Ishikawa (cell line): Measurements from ENCODE around the gene TTC3.

Experiments used
- CEBPB ChIP-seq: IDR thresholded peaks from 2 replicates; pipeline ENCODE4 v1.6.1; 2012
- CREB1 ChIP-seq: IDR thresholded peaks from 2 replicates; pipeline ENCODE4 v1.6.1; 2012; ENCODE audit warnings: low read depth
- EGR1 ChIP-seq: IDR thresholded peaks from 2 replicates; pipeline ENCODE4 v1.6.1; 2012
- EP300 ChIP-seq: IDR thresholded peaks from 2 replicates; pipeline ENCODE4 v1.6.1; 2012; ENCODE audit warnings: borderline replicate concordance
- FOXM1 ChIP-seq: IDR thresholded peaks from 2 replicates; pipeline ENCODE4 v1.6.1; 2012; ENCODE audit warnings: low read depth, borderline replicate concordance
- MAX ChIP-seq: IDR thresholded peaks from 2 replicates; pipeline ENCODE4 v1.6.1; 2012
- NFIC ChIP-seq: IDR thresholded peaks from 2 replicates; pipeline ENCODE4 v1.6.1; 2012
- RAD21 ChIP-seq: IDR thresholded peaks from 2 replicates; pipeline ENCODE4 v1.6.1; 2012; ENCODE audit warnings: low read depth
- REST ChIP-seq: IDR thresholded peaks from 2 replicates; pipeline ENCODE4 v1.6.1; 2012; ENCODE audit warnings: low read depth, mild to moderate bottlenecking
- TAF1 ChIP-seq: IDR thresholded peaks from 2 replicates; pipeline ENCODE4 v1.6.1; 2012; ENCODE audit warnings: low read depth, mild to moderate bottlenecking
- TCF12 ChIP-seq: IDR thresholded peaks from 2 replicates; pipeline ENCODE4 v1.6.1; 2012; ENCODE audit warnings: low read depth
- TEAD4 ChIP-seq: IDR thresholded peaks from 2 replicates; pipeline ENCODE4 v1.6.1; 2012
- USF1 ChIP-seq: IDR thresholded peaks from 2 replicates; pipeline ENCODE4 v1.6.1; 2012
- YY1 ChIP-seq: IDR thresholded peaks from 2 replicates; pipeline ENCODE4 v1.6.1; 2012; ENCODE audit warnings: low read depth
- ZBTB7A ChIP-seq: IDR thresholded peaks from 2 replicates; pipeline ENCODE4 v1.6.1; 2012; ENCODE audit warnings: low read depth

Gene TTC3

GRCh38 chr21:37082856-37083528, 9.9 kb downstream of the TTC3 start:
- TF ChIP-seq CEBPB (0 out of 2 replicates have a peak, but pooled peaks have one; percentile 31), TAF1 (no peak)

GRCh38 chr21:37085726-37086125, 12.7 kb downstream of the TTC3 start:
- TF ChIP-seq USF1 = no peak
- no peak for TF ChIP-seq CEBPB
- no peak for TF ChIP-seq RAD21
- TF ChIP-seq EP300 = no peak
- TF ChIP-seq CREB1 = no peak
- no peak for TF ChIP-seq TCF12
- no peak for TF ChIP-seq YY1
- TF ChIP-seq REST = no peak
- no peak for TF ChIP-seq TEAD4

GRCh38 chr21:37087188-37087587, 14.1 kb downstream of the TTC3 start:
- no peak for TF ChIP-seq EP300
- no peak for TF ChIP-seq NFIC
- TF ChIP-seq YY1 = no peak
- TF ChIP-seq REST = no peak
- TF ChIP-seq CREB1 = no peak
- TF ChIP-seq TAF1 = no peak
- no peak for TF ChIP-seq RAD21
- TF ChIP-seq MAX = no peak
- no peak for TF ChIP-seq FOXM1
- TF ChIP-seq ZBTB7A = no peak
- TF ChIP-seq EGR1 = no peak
- no peak for TF ChIP-seq CEBPB
- no peak for TF ChIP-seq USF1

GRCh38 chr21:37088186-37088735, 15.2 kb downstream of the TTC3 start:
- TF ChIP-seq RAD21 (no peak), MAX (no peak), FOXM1 (no peak), REST (no peak), TAF1 (no peak), EP300 (no peak)

GRCh38 chr21:37093977-37094376, 20.9 kb downstream of the TTC3 start:
- TF ChIP-seq CEBPB (no peak), NFIC (no peak), TAF1 (no peak), USF1 (no peak), CREB1 (no peak), MAX (no peak), YY1 (no peak), ZBTB7A (no peak), TEAD4 (no peak), TCF12 (no peak), REST (no peak), FOXM1 (no peak), RAD21 (no peak)
